Measurements from ENCODE around the gene SORT1. TPM values are rescaled to one million over a fixed set of nuclear protein-coding genes. Genes with fewer than 3 reads are reported as not detected.

The SORT1 gene
- total RNA-seq, 1 donor from 2014 or later: 183 TPM

DNA sequence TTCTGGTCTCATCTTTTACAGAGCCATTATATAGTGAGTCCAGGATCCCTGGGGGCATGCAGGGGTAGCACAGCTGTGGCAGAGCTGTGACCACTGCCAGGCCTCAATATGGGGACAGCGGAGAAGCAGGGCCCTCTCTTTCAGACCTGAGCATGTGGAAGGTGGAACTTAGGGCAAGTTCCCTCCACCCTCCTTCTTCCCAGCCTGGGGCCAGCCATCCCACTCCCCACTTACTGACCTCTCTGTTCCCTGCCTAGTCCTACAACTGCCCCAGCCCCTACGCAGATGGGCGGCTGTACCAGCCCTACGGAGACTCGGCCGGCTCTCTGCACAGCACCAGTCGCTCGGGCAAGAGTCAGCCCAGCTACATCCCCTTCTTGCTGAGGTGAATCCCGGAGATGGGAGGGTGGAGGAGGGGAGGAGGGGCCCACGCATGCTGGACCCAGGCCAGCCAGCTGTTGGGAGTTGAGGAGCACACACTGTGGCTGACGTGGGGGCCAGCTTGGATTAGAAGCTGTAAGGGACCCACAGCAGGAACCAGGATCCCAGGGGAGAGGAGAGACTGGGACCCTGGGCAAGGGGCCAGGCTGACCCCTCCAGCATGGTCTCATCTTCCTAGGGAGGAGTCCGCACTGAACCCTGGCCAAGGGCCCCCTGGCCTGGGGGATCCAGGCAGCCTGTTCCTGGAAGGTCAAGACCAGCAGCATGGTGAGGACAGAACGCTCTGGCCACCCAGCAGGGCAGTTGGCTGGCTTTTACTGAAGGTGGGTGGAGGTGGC, 125.5 kb downstream of the SORT1 start:
- TF ChIP-seq, protein P1, sequence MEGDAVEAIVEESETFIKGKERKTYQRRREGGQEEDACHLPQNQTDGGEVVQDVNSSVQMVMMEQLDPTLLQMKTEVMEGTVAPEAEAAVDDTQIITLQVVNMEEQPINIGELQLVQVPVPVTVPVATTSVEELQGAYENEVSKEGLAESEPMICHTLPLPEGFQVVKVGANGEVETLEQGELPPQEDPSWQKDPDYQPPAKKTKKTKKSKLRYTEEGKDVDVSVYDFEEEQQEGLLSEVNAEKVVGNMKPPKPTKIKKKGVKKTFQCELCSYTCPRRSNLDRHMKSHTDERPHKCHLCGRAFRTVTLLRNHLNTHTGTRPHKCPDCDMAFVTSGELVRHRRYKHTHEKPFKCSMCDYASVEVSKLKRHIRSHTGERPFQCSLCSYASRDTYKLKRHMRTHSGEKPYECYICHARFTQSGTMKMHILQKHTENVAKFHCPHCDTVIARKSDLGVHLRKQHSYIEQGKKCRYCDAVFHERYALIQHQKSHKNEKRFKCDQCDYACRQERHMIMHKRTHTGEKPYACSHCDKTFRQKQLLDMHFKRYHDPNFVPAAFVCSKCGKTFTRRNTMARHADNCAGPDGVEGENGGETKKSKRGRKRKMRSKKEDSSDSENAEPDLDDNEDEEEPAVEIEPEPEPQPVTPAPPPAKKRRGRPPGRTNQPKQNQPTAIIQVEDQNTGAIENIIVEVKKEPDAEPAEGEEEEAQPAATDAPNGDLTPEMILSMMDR (IDR thresholded peaks at IDR 0.05): no peak
- ATAC-seq: no peak
- Histone ChIP-seq H3K9me3 (no peaks in the 10 kb centered on the region), H3K27ac (peak overlapping the region; percentile 72), H3K4me1 (peaks cover 12% of the 10 kb centered on the region), H3K36me3 (no peaks in the 10 kb centered on the region), H3K27me3 (no peaks in the 10 kb centered on the region), H3K4me3 (no peak overlapping the region)
- intact Hi-C loops (cut with DNase I): no loop called here
- DNase-seq: no peak

DNA sequence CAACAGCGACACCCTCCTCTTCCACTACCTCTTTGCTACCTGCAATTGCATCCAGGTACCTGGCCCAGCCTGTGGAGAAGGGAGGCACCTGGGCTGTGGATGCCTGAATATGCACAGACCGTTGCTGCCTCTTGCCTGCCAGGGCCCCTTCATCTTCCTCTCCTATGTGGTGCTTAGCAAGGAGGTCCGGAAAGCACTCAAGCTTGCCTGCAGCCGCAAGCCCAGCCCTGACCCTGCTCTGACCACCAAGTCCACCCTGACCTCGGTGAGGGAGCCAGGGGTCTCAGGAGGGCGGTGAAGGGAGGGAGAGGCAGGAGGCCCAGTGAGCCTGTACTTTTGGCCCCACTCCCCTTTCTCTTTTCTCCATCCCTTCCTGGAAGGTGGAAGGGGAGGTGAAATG, 126.3 kb downstream of the SORT1 start:
- H3K27me3 ChIP-seq: no peaks in the 10 kb centered on the region
- peaks cover 9% of the 10 kb centered on the region for H3K4me1 ChIP-seq
- DNase-seq (no peak), ATAC-seq (no peak)
- no peaks in the 10 kb centered on the region for H3K36me3 ChIP-seq
- no peaks in the 10 kb centered on the region for H3K9me3 ChIP-seq
- intact Hi-C loops (cut with DNase I): no loop called here
- TF ChIP-seq, protein P1 (IDR thresholded peaks at IDR 0.05): no peak
- H3K4me3 ChIP-seq: no peak overlapping the region
- no peak overlapping the region for H3K27ac ChIP-seq

DNA sequence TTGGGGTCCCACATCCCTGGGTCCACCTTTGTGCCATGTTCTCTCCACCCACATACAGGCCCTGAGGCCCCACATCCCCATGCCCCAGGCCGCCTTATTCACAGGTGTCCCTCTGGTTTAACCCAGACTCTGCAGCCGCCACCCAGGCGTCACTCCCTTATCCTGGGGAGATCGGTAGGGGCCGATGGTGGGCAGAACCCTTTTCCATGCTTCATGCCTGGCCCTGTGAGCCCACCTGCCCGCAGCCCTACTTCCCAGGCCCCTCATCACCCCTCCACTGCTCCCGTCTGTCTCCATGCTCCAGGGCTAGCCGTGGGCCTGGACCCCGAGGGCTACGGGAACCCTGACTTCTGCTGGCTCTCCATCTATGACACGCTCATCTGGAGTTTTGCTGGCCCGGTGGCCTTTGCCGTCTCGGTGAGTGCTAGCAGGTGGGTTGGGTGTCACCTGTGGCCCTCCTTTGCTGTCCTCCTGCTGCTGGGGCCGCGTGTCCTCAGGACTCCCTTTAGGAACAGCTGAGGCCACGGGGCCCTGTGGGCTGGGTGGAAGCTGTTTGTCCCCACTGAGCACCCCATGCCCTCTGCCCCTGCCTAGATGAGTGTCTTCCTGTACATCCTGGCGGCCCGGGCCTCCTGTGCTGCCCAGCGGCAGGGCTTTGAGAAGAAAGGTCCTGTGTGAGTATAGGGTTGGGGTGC, 126.9 kb downstream of the SORT1 start:
- TF ChIP-seq, protein P1 (IDR thresholded peaks at IDR 0.05): no peak
- Histone ChIP-seq H3K36me3 (no peaks in the 10 kb centered on the region), H3K9me3 (no peaks in the 10 kb centered on the region), H3K27ac (no peak overlapping the region), H3K27me3 (no peaks in the 10 kb centered on the region), H3K4me3 (no peak overlapping the region), H3K4me1 (peaks cover 7% of the 10 kb centered on the region)
- intact Hi-C loops (cut with DNase I): no loop called here
- ATAC-seq: no peak
- DNase-seq: no peak

DNA sequence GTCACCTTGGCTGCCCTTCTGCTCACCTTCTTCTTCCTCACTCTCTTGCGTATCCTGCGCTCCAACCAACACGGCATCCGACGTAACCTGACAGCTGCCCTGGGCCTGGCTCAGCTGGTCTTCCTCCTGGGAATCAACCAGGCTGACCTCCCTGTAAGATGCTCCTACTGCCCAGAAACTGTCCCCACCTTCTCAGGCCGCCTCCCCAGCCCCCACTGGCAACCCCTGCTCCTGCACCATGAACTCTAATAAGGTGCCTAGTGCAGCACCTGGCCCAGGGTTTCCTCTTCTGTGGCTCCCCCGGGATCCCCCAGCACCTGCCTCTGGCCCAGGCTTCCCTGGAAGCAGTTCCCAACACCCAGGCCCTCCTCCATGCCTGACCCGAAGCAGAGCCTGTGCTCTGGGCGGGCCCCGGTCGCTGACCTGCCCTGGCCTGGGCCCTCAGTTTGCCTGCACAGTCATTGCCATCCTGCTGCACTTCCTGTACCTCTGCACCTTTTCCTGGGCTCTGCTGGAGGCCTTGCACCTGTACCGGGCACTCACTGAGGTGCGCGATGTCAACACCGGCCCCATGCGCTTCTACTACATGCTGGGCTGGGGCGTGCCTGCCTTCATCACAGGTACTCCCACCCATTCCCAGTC, 127.6 kb downstream of the SORT1 start:
- Histone ChIP-seq H3K36me3 (no peaks in the 10 kb centered on the region), H3K4me1 (peaks cover 2% of the 10 kb centered on the region), H3K27ac (no peak overlapping the region), H3K27me3 (no peaks in the 10 kb centered on the region), H3K4me3 (no peak overlapping the region), H3K9me3 (no peaks in the 10 kb centered on the region)
- DNase-seq (no peak), ATAC-seq (no peak)
- TF ChIP-seq, protein P1 (IDR thresholded peaks at IDR 0.05): no peak
- intact Hi-C loops (cut with DNase I): no loop called here

DNA sequence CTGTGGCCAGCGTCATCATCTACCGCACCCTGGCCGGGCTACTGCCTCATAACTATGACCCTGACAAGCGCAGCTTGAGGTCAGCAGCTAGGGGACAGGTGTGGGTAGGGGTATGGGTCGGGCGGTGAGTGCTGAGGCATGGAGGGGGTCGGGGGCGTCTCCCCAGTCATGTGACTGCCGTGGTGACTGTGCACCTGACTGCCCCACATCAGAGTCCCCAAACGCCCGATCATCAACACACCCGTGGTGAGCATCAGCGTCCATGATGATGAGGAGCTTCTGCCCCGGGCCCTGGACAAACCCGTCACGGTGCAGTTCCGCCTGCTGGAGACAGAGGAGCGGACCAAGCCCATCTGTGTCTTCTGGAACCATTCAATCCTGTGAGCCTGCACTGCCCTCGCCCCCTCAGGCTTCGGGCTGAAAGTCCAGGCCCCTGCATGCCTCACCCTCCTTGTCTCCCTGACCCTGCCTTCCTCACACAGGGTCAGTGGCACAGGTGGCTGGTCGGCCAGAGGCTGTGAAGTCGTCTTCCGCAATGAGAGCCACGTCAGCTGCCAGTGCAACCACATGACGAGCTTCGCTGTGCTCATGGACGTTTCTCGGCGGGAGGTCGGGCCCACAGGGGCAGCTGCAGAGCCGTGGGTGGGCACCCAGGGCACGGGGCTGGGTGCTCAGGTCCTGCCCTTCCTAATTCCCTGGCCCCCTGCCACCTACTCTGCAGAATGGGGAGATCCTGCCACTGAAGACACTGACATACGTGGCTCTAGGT, 128.3 kb downstream of the SORT1 start:
- Histone ChIP-seq H3K9me3 (no peaks in the 10 kb centered on the region), H3K27ac (no peak overlapping the region), H3K4me1 (no peaks in the 10 kb centered on the region), H3K27me3 (no peaks in the 10 kb centered on the region), H3K36me3 (no peaks in the 10 kb centered on the region), H3K4me3 (no peak overlapping the region)
- TF ChIP-seq, protein P1 (IDR thresholded peaks at IDR 0.05): no peak
- ATAC-seq (no peak), DNase-seq (no peak)
- intact Hi-C loops (cut with DNase I): no loop called here

Measured in upper lobe of right lung (tissue), 1 donor.